ENCODE results near the gene HDAC4. TPM values are rescaled to one million over a fixed set of nuclear protein-coding genes. Genes with fewer than 3 reads are reported as not detected.

HDAC4 gene
- total and polyA plus RNA-seq, 10 of the 15 experiments (the other 5 are each of a cell fraction or from before 2014, with no cell fraction given): 0.22 to 15.7 (median 4.8) TPM

GRCh38 chr2:239021651-239022436, 379.0 kb downstream of the HDAC4 start:
- in situ Hi-C loops (cut with MboI) (no loop called here), intact Hi-C loops (cut with micrococcal nuclease; ENCODE audit: unreplicated experiment) (no loop called here)
- H3K4me1 ChIP-seq (ENCODE audit: control insufficient read depth, insufficient read depth, low read length): no peaks in the 10 kb centered on the region
- no peak overlapping the region for H3K4me3 ChIP-seq
- H3K27me3 ChIP-seq (replicated peaks in 1 of 2; ENCODE audit: control insufficient read depth in 2 of 2, insufficient read depth in 2 of 2, low read length in 1 of 2): peaks cover 0 to 1% of the 10 kb centered on the region in 2 experiments; a peak in 2 of 4 replicates
- no peaks in the 10 kb centered on the region for H4K20me1 ChIP-seq (ENCODE audit: control insufficient read depth, insufficient read depth)
- DNase-seq (ENCODE audit: low read depth, low spot score) (no peak), FAIRE-seq (no peak), ATAC-seq (no peak)
- no peak overlapping the region for H2AFZ ChIP-seq (ENCODE audit: control insufficient read depth, low read depth, low read length)
- no peaks in the 10 kb centered on the region for H3K36me3 ChIP-seq (ENCODE audit: control insufficient read depth in 2 of 2, insufficient read depth in 2 of 2, low read length in 1 of 2)
- H3K4me2 ChIP-seq (ENCODE audit: control insufficient read depth, insufficient read depth): no peak overlapping the region
- 44% methylated on average over 18 of the region's 18 CpGs for WGBS (ENCODE audit: insufficient coverage, insufficient replicate concordance, low lambda C conversion rate, missing lambda C conversion rate)
- ChIA-PET RAD21 (ENCODE audit: unreplicated experiment) (no interaction called here), CTCF (no interaction called here), POLR2A (interaction anchor here (0.6 kb wide), 1 partner anchor 545 kb away, joined by 4 read pairs; no protein-coding TSS in a partner anchor), SMC1A (ENCODE audit: uncharacterized antibody, unreplicated experiment) (interaction anchor here (0.7 kb wide), 1 partner anchor 10 kb away, joined by 3 read pairs; no protein-coding TSS in a partner anchor)
- H3K27ac ChIP-seq (ENCODE audit: control insufficient read depth, insufficient read depth): no peak overlapping the region
- H3K9me3 ChIP-seq (replicated peaks; ENCODE audit: control insufficient read depth, insufficient read depth, low read length): peaks cover 1% of the 10 kb centered on the region; the same call in 2 of the 3 replicates
- BruUV-seq (replicated peaks): no TSS peak
- no peak overlapping the region for H3K9ac ChIP-seq (ENCODE audit: control insufficient read depth, insufficient read depth, low read length)
- H3K79me2 ChIP-seq (ENCODE audit: control insufficient read depth, insufficient read depth, low read length): no peaks in the 10 kb centered on the region
- TF ChIP-seq ZBED1 (IDR thresholded peaks at IDR 0.05; ENCODE audit: borderline replicate concordance) (no peak), POLR2AphosphoS5 (IDR thresholded peaks at IDR 0.05; ENCODE audit: low read length) (no peak), PRDM15 (CRISPR knock-in tag; IDR thresholded peaks at IDR 0.05) (no peak), SREBF2 (IDR thresholded peaks at IDR 0.05; ENCODE audit: low read length) (no peak), TCF7 (IDR thresholded peaks at IDR 0.05; ENCODE audit: borderline replicate concordance) (no peak), SREBF1 (IDR thresholded peaks at IDR 0.05; ENCODE audit: low read length) (no peak), SMAD5 (IDR thresholded peaks at IDR 0.05; ENCODE audit: low read depth) (no peak), ZNF24 (IDR thresholded peaks at IDR 0.05) (no peak), RELB (IDR thresholded peaks at IDR 0.05; ENCODE audit: low read depth) (no peak)
- TF ChIP-seq, protein P1, sequence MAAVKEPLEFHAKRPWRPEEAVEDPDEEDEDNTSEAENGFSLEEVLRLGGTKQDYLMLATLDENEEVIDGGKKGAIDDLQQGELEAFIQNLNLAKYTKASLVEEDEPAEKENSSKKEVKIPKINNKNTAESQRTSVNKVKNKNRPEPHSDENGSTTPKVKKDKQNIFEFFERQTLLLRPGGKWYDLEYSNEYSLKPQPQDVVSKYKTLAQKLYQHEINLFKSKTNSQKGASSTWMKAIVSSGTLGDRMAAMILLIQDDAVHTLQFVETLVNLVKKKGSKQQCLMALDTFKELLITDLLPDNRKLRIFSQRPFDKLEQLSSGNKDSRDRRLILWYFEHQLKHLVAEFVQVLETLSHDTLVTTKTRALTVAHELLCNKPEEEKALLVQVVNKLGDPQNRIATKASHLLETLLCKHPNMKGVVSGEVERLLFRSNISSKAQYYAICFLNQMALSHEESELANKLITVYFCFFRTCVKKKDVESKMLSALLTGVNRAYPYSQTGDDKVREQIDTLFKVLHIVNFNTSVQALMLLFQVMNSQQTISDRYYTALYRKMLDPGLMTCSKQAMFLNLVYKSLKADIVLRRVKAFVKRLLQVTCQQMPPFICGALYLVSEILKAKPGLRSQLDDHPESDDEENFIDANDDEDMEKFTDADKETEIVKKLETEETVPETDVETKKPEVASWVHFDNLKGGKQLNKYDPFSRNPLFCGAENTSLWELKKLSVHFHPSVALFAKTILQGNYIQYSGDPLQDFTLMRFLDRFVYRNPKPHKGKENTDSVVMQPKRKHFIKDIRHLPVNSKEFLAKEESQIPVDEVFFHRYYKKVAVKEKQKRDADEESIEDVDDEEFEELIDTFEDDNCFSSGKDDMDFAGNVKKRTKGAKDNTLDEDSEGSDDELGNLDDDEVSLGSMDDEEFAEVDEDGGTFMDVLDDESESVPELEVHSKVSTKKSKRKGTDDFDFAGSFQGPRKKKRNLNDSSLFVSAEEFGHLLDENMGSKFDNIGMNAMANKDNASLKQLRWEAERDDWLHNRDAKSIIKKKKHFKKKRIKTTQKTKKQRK (IDR thresholded peaks at IDR 0.05; ENCODE audit: low read depth, low read length): no peak
- TF ChIP-seq, protein P2, sequence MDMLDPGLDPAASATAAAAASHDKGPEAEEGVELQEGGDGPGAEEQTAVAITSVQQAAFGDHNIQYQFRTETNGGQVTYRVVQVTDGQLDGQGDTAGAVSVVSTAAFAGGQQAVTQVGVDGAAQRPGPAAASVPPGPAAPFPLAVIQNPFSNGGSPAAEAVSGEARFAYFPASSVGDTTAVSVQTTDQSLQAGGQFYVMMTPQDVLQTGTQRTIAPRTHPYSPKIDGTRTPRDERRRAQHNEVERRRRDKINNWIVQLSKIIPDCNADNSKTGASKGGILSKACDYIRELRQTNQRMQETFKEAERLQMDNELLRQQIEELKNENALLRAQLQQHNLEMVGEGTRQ (IDR thresholded peaks at IDR 0.05; ENCODE audit: borderline replicate concordance, low read depth, low read length): no peak
- TF ChIP-seq, protein P3, sequence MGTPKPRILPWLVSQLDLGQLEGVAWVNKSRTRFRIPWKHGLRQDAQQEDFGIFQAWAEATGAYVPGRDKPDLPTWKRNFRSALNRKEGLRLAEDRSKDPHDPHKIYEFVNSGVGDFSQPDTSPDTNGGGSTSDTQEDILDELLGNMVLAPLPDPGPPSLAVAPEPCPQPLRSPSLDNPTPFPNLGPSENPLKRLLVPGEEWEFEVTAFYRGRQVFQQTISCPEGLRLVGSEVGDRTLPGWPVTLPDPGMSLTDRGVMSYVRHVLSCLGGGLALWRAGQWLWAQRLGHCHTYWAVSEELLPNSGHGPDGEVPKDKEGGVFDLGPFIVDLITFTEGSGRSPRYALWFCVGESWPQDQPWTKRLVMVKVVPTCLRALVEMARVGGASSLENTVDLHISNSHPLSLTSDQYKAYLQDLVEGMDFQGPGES (IDR thresholded peaks at IDR 0.05): no peak

Data from GM12878 (cell line).